LNCaP clone FGC (cell line): ENCODE data around the gene LAMA2.

Experiments used
- DNase-seq: peaks from one replicate; pipeline ENCODE4 v3.0.0-alpha.2; 2011; ENCODE audit warnings: low read depth
- H3K4me3 ChIP-seq: 2 replicates; pipeline ENCODE4 v1.5.1; 2011; ENCODE audit warnings: mild to moderate bottlenecking, low read depth, low read length, control low read depth
- TF ChIP-seq, protein P1 (sequence below): IDR thresholded peaks from 2 replicates; pipeline ENCODE4 v1.5.1; 2012; ENCODE audit warnings: mild to moderate bottlenecking; ENCODE audit not compliant: control insufficient read depth, insufficient read depth; ENCODE audit errors: extremely low read depth

The LAMA2 gene

DNA sequence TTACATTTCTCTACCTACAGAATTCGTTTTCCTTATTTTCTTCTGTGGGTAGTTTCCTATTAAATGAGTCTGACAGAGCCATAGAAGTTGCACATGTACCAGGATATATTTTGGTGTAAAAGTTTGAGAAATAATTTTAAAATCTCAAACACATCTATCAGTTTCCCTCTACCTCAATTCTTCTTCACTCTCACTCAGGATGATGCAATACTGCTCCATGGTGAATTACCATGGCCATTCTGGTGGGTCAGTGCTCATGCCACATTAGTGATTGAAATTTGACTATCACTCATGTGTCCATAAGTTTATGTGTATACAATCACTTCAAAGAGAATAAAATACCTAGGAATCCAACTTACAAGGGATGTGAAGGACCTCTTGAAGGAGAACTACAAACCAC lies 675.3 kb downstream of the LAMA2 start:
- DNase-seq: no peak
- H3K4me3 ChIP-seq: no peak overlapping the region
- TF ChIP-seq, protein P1, sequence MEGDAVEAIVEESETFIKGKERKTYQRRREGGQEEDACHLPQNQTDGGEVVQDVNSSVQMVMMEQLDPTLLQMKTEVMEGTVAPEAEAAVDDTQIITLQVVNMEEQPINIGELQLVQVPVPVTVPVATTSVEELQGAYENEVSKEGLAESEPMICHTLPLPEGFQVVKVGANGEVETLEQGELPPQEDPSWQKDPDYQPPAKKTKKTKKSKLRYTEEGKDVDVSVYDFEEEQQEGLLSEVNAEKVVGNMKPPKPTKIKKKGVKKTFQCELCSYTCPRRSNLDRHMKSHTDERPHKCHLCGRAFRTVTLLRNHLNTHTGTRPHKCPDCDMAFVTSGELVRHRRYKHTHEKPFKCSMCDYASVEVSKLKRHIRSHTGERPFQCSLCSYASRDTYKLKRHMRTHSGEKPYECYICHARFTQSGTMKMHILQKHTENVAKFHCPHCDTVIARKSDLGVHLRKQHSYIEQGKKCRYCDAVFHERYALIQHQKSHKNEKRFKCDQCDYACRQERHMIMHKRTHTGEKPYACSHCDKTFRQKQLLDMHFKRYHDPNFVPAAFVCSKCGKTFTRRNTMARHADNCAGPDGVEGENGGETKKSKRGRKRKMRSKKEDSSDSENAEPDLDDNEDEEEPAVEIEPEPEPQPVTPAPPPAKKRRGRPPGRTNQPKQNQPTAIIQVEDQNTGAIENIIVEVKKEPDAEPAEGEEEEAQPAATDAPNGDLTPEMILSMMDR: no peak

DNA sequence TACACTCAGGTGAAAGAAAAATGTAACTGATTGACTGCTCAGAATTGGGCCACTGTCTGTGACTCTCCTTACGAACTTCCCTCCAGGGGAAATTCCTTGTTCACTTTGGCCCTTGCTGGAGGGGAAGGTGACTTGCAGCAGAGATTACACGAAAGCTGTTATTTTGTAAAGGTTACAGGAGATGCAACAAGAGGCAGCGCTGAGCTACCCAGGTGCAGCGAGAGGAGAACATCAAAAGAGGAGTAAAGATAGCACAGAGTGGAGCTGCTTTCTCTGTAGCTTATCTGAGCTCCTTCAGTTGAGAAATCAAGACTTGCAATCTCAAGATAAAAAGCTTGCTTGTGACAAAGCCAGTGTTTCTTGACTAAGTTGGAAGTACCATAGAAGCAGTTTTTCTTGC lies 682.4 kb downstream of the LAMA2 start:
- no peak for DNase-seq
- no peak overlapping the region for H3K4me3 ChIP-seq
- TF ChIP-seq, protein P1: no peak

DNA sequence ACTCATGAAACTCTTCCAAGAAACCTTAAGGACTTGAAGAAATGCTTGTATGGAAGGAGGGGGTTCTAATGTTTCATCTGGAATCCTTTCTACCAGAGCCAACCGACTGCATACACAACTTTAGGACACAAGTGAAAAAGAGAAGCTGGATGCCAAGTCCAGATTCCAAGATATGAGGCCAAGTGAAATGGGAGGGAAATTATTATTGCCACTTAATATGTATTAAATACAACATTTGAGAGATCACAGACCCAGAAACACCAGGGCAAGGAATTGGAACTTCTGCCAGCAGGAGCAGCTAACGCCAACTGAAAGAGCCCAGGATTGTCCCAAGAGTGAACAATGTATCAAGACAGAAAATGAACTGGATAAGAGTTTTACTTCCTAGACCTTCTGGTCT lies 682.9 kb downstream of the LAMA2 start:
- no peak for DNase-seq
- no peak overlapping the region for H3K4me3 ChIP-seq
- TF ChIP-seq, protein P1: no peak
